ENCODE results near the gene GABBR2.

- TF ChIP-seq, protein P1, sequence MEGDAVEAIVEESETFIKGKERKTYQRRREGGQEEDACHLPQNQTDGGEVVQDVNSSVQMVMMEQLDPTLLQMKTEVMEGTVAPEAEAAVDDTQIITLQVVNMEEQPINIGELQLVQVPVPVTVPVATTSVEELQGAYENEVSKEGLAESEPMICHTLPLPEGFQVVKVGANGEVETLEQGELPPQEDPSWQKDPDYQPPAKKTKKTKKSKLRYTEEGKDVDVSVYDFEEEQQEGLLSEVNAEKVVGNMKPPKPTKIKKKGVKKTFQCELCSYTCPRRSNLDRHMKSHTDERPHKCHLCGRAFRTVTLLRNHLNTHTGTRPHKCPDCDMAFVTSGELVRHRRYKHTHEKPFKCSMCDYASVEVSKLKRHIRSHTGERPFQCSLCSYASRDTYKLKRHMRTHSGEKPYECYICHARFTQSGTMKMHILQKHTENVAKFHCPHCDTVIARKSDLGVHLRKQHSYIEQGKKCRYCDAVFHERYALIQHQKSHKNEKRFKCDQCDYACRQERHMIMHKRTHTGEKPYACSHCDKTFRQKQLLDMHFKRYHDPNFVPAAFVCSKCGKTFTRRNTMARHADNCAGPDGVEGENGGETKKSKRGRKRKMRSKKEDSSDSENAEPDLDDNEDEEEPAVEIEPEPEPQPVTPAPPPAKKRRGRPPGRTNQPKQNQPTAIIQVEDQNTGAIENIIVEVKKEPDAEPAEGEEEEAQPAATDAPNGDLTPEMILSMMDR (IDR thresholded peaks at IDR 0.05; ENCODE audit: low read depth, low read length, poor library complexity, severe bottlenecking): no peak
- TF ChIP-seq EZH2phosphoT487 (IDR thresholded peaks at IDR 0.05; ENCODE audit: borderline replicate concordance, low read length): no peak
Measured at GRCh38 chr9:98356953-98357690, 351.6 kb downstream of the GABBR2 start.
